Astrocyte (in vitro differentiated cells and primary cell): ENCODE measurements around the gene CSF2RB. TPM values are rescaled to one million over a fixed set of nuclear protein-coding genes. Genes with fewer than 3 reads are reported as not detected.

Experiments used
- DNase-seq: peaks from one replicate; pipeline ENCODE4 v3.0.0-alpha.2; 2010; ENCODE audit warnings: low read depth
- FAIRE-seq: peaks from 2 replicates; lab custom pipeline; 2011; peaks lifted over from hg19 to GRCh38; lab: Jason Lieb, UNC
- H2AFZ ChIP-seq: 2 replicates; pipeline ENCODE4 v1.6.0; 2012; ENCODE audit warnings: low read depth, low read length, inconsistent platforms
- H3K27ac ChIP-seq: 2 replicates; pipeline ENCODE4 v1.5.1; 2011; ENCODE audit warnings: low read depth, low read length, inconsistent platforms
- H3K27me3 ChIP-seq: 2 replicates; pipeline ENCODE4 v1.6.0; 2011; ENCODE audit warnings: low read length, inconsistent platforms; ENCODE audit not compliant: insufficient read depth
- H3K36me3 ChIP-seq: 2 replicates; pipeline ENCODE4 v1.5.1; 2011; ENCODE audit warnings: low read length, inconsistent platforms; ENCODE audit not compliant: insufficient read depth
- H3K4me1 ChIP-seq: 2 replicates; pipeline ENCODE4 v1.5.1; 2011; ENCODE audit warnings: low read length, inconsistent platforms; ENCODE audit not compliant: insufficient read depth
- H3K4me2 ChIP-seq: 2 replicates; pipeline ENCODE4 v1.6.0; 2012; ENCODE audit warnings: low read length, inconsistent platforms
- H3K4me3 ChIP-seq: 2 replicates; pipeline ENCODE4 v1.5.1; 2011; ENCODE audit warnings: low read depth, mild to moderate bottlenecking, low read length, inconsistent platforms; ENCODE audit not compliant: insufficient read depth
- H3K79me2 ChIP-seq: 2 replicates; pipeline ENCODE4 v1.6.0; 2012; ENCODE audit warnings: mild to moderate bottlenecking, low read length, inconsistent platforms; ENCODE audit not compliant: insufficient read depth
- H3K9ac ChIP-seq: 2 replicates; pipeline ENCODE4 v1.6.0; 2012; ENCODE audit warnings: mild to moderate bottlenecking, low read length, inconsistent platforms
- H3K9me3 ChIP-seq: 2 replicates; pipeline ENCODE4 v1.5.1; 2012; ENCODE audit warnings: low read depth, mild to moderate bottlenecking, low read length, inconsistent platforms; ENCODE audit not compliant: insufficient read depth
- H4K20me1 ChIP-seq: 2 replicates; pipeline ENCODE4 v1.6.0; 2012; ENCODE audit warnings: low read length, inconsistent platforms; ENCODE audit not compliant: insufficient read depth
- H3K27ac Mint-ChIP-seq: one replicate; pipeline ENCODE4 v1.8.0; 2021; ENCODE audit warnings: mild to moderate bottlenecking, mixed read lengths; ENCODE audit not compliant: unreplicated experiment
- H3K27me3 Mint-ChIP-seq: one replicate; pipeline ENCODE4 v1.8.0; 2021; ENCODE audit warnings: low read depth, mixed read lengths; ENCODE audit not compliant: unreplicated experiment
- H3K36me3 Mint-ChIP-seq: one replicate; pipeline ENCODE4 v1.8.0; 2021; ENCODE audit warnings: low read depth, mixed read lengths; ENCODE audit not compliant: unreplicated experiment
- H3K4me1 Mint-ChIP-seq: one replicate; pipeline ENCODE4 v1.8.0; 2021; ENCODE audit warnings: low read depth, mixed read lengths; ENCODE audit not compliant: unreplicated experiment
- H3K4me3 Mint-ChIP-seq: one replicate; pipeline ENCODE4 v1.8.0; 2021; ENCODE audit warnings: mild to moderate bottlenecking, moderate library complexity, mixed read lengths; ENCODE audit not compliant: unreplicated experiment
- H3K9me3 Mint-ChIP-seq: one replicate; pipeline ENCODE4 v1.8.0; 2021; ENCODE audit warnings: mild to moderate bottlenecking, mixed read lengths; ENCODE audit not compliant: unreplicated experiment
- CTCF ChIP-seq: IDR thresholded peaks from 2 replicates; pipeline ENCODE4 v1.5.1; 2011; ENCODE audit warnings: low read depth, mild to moderate bottlenecking, inconsistent platforms, low read length, moderate library complexity; ENCODE audit not compliant: insufficient read depth
- EZH2 ChIP-seq: IDR thresholded peaks from 2 replicates; pipeline ENCODE4 v1.6.1; 2012; ENCODE audit warnings: mild to moderate bottlenecking, low read length, inconsistent platforms; ENCODE audit not compliant: insufficient read depth
- total RNA-seq: library from RNA; stranded (reverse); gene quantifications from 2 replicates; pipeline ENCODE4 v1.2.1, GENCODE V29; 2021

The CSF2RB gene
- total RNA-seq, 1 donor from 2014 or later: 0.09 TPM

- Mint-ChIP-seq H3K27ac (no peak overlapping the region), H3K27me3 (peaks cover 49% of the 10 kb centered on the region), H3K9me3 (no peaks in the 10 kb centered on the region), H3K4me1 (peaks cover 4% of the 10 kb centered on the region), H3K36me3 (no peaks in the 10 kb centered on the region), H3K4me3 (no peak overlapping the region)
- Histone ChIP-seq H2AFZ (no peak overlapping the region), H3K9me3 (no peaks in the 10 kb centered on the region), H3K4me3 (no peak overlapping the region), H3K4me1 (no peaks in the 10 kb centered on the region), H3K9ac (no peak overlapping the region), H4K20me1 (no peaks in the 10 kb centered on the region), H3K79me2 (no peaks in the 10 kb centered on the region), H3K27ac (no peak overlapping the region), H3K36me3 (no peaks in the 10 kb centered on the region), H3K4me2 (no peak overlapping the region), H3K27me3 (peaks cover 2% of the 10 kb centered on the region)
- TF ChIP-seq CTCF: no peak
- no peak for TF ChIP-seq EZH2
- DNase-seq (no peak), FAIRE-seq (no peak)
Observed at GRCh38 chr22:36872084-36872483, 41.3 kb upstream of the CSF2RB start.

- no peak overlapping the region for H3K4me2 ChIP-seq
- H3K9ac ChIP-seq: no peak overlapping the region
- FAIRE-seq (no peak), DNase-seq (no peak)
- peaks cover 4% of the 10 kb centered on the region for H3K27me3 ChIP-seq
- no peaks in the 10 kb centered on the region for H4K20me1 ChIP-seq
- H3K27me3 Mint-ChIP-seq: peaks cover 50% of the 10 kb centered on the region
- H3K9me3 ChIP-seq: no peaks in the 10 kb centered on the region
- H2AFZ ChIP-seq: no peak overlapping the region
- no peaks in the 10 kb centered on the region for H3K9me3 Mint-ChIP-seq
- TF ChIP-seq EZH2 (no peak), CTCF (no peak)
- H3K36me3 ChIP-seq: no peaks in the 10 kb centered on the region
- H3K27ac Mint-ChIP-seq: no peak overlapping the region
- no peak overlapping the region for H3K4me3 Mint-ChIP-seq
- no peaks in the 10 kb centered on the region for H3K79me2 ChIP-seq
- no peaks in the 10 kb centered on the region for H3K36me3 Mint-ChIP-seq
- H3K4me1 Mint-ChIP-seq: peaks cover 4% of the 10 kb centered on the region
- no peak overlapping the region for H3K27ac ChIP-seq
- no peak overlapping the region for H3K4me3 ChIP-seq
- no peaks in the 10 kb centered on the region for H3K4me1 ChIP-seq
Observed at GRCh38 chr22:36872866-36873498, 40.4 kb upstream of the CSF2RB start.

GRCh38 chr22:36873614-36874308 is 39.7 kb upstream of the CSF2RB start:
- peak; percentile 34 for TF ChIP-seq CTCF
- TF ChIP-seq EZH2: no peak
- Histone ChIP-seq H3K9ac (no peak overlapping the region), H3K27me3 (peaks cover 4% of the 10 kb centered on the region), H2AFZ (no peak overlapping the region), H4K20me1 (no peaks in the 10 kb centered on the region), H3K4me3 (no peak overlapping the region), H3K36me3 (no peaks in the 10 kb centered on the region), H3K79me2 (no peaks in the 10 kb centered on the region), H3K4me2 (no peak overlapping the region), H3K27ac (no peak overlapping the region), H3K4me1 (no peaks in the 10 kb centered on the region), H3K9me3 (no peaks in the 10 kb centered on the region)
- H3K4me1 Mint-ChIP-seq: peaks cover 4% of the 10 kb centered on the region
- no peak overlapping the region for H3K27ac Mint-ChIP-seq
- no peak for FAIRE-seq
- peak overlapping the region; percentile 54 for H3K4me3 Mint-ChIP-seq
- DNase-seq: peak; percentile 28
- no peaks in the 10 kb centered on the region for H3K36me3 Mint-ChIP-seq
- no peaks in the 10 kb centered on the region for H3K9me3 Mint-ChIP-seq
- H3K27me3 Mint-ChIP-seq: peaks cover 54% of the 10 kb centered on the region
